Activated T-cell treated with anti-CD3 and anti-CD28 coated beads for 48 hours (primary cell): ENCODE results near the gene AKT2.

ENCODE experiments used
- DNase-seq: peaks from one replicate; pipeline ENCODE4 v3.0.0-alpha.2; 2020; ENCODE audit warnings: low read depth

The AKT2 gene

GRCh38 chr19:40252395-40252794 is 32.8 kb downstream of the AKT2 start:
- no peak for DNase-seq

- DNase-seq = no peak
These were observed 33.2 kb downstream of the AKT2 start for GRCh38 chr19:40251991-40252390.

- no peak for DNase-seq
These were observed 33.9 kb downstream of the AKT2 start for GRCh38 chr19:40251244-40251643.

- DNase-seq = no peak
These were observed 35.4 kb downstream of the AKT2 start for GRCh38 chr19:40249781-40250180.

- DNase-seq = no peak
These were observed 35.9 kb downstream of the AKT2 start for GRCh38 chr19:40249201-40249600.

- no peak for DNase-seq
These were observed 37.3 kb downstream of the AKT2 start for GRCh38 chr19:40247735-40248262.

- DNase-seq = no peak
These were observed 38.0 kb downstream of the AKT2 start for GRCh38 chr19:40247178-40247577.

- no peak for DNase-seq
These were observed 38.7 kb downstream of the AKT2 start for GRCh38 chr19:40246292-40247073.

GRCh38 chr19:40245506-40246128 is 39.5 kb downstream of the AKT2 start:
- no peak for DNase-seq

- DNase-seq = no peak
These were observed 40.4 kb downstream of the AKT2 start for GRCh38 chr19:40244579-40245317.

GRCh38 chr19:40243181-40243580 is 42.0 kb downstream of the AKT2 start:
- DNase-seq = no peak

- DNase-seq = no peak
These were observed 42.7 kb downstream of the AKT2 start for GRCh38 chr19:40242480-40242879.

GRCh38 chr19:40241809-40242384 is 43.2 kb downstream of the AKT2 start:
- DNase-seq = no peak

- DNase-seq = no peak
These were observed 43.9 kb downstream of the AKT2 start for GRCh38 chr19:40241125-40241808.

- DNase-seq = no peak
These were observed 44.8 kb downstream of the AKT2 start for GRCh38 chr19:40240332-40240731.

GRCh38 chr19:40239415-40240226 is 45.5 kb downstream of the AKT2 start:
- DNase-seq = no peak

GRCh38 chr19:40238775-40239174 is 46.4 kb downstream of the AKT2 start:
- no peak for DNase-seq

GRCh38 chr19:40237791-40238190 is 47.4 kb downstream of the AKT2 start:
- no peak for DNase-seq

GRCh38 chr19:40236366-40236765 is 48.8 kb downstream of the AKT2 start:
- DNase-seq = no peak

- no peak for DNase-seq
These were observed 49.2 kb downstream of the AKT2 start for GRCh38 chr19:40236026-40236355.
